ENCODE data around the gene FOXP1.

DNA sequence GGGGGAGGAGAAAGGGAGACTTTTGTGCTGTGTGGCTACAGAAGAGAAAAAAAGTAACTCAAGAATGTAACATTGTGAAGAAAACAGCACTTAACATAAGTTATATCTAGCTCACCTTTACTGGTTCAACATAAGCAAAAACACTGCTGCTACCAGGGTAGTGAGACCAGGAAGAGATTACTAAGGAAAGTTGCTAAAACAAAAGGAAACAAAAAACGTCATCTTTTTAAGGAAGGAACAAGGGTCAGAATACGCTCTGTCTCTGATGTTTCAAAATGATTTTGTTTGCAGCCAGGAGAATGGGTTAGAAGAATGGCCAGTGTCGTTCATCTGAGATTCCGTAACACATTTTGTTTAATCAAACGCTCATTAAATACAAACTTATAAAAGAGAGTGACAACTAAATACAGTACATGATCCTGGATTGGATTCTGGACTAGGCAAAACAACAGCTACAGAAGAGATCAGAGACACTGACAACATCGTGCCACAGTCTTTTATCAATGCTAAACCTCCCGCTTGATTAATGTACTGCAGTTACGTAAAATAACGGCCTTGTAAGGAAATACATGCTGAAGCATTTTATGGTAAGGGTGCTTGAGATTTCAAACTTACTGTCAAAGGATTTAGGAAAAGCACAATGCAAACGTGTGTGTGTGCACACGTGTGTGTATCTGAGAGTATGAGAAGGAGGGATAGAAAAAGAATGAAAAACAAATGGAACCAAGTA is 67.7 kb downstream of the FOXP1 start:
- TF ChIP-seq HDGF (IDR thresholded peaks at IDR 0.05; ENCODE audit: borderline replicate concordance): no peak
- TF ChIP-seq TARDBP (IDR thresholded peaks at IDR 0.05): no peak
- no peak for TF ChIP-seq FOXA1 (IDR thresholded peaks at IDR 0.05)
- no peak for TF ChIP-seq SP1 (IDR thresholded peaks at IDR 0.05)
- no peak for TF ChIP-seq ARNT (IDR thresholded peaks at IDR 0.05)
- no peak for TF ChIP-seq FOXK2 (IDR thresholded peaks at IDR 0.05)
- peak; percentile 10; the same call in 1 of the 2 replicates for TF ChIP-seq PKNOX1 (IDR thresholded peaks at IDR 0.05)

Data from HEK293T (cell line).